Breast epithelium (tissue), 4 donors: Measurements from ENCODE around the gene STOX2. TPM values are rescaled to one million over a fixed set of nuclear protein-coding genes. Genes with fewer than 3 reads are reported as not detected.

Experiments used
- DNase-seq, 2 donors: peaks; one replicate each; pipeline ENCODE4 v3.0.0-alpha.2; 2019; ENCODE audit warnings: low spot score in 2 of 2
- H3K27ac ChIP-seq, 2 donors: fragments of 200-600 bp; sonication (generic) in 1 of 2; one replicate each; pipeline ENCODE4 v1.5.1; 2016 to 2019; ENCODE audit warnings: mild to moderate bottlenecking in 1 of 2
- H3K27me3 ChIP-seq, 2 donors: fragments of 200-600 bp; sonication (generic) in 1 of 2; one replicate each; pipeline versions ENCODE4 v1.5.1 to v1.6.0; 2017 to 2019; ENCODE audit warnings: control low read depth in 1 of 2, mild to moderate bottlenecking in 1 of 2
- H3K36me3 ChIP-seq: fragments of 200-600 bp; one replicate; pipeline ENCODE4 v1.5.1; 2019
- H3K4me1 ChIP-seq, 2 donors: fragments of 200-600 bp; sonication (generic); one replicate each; pipeline ENCODE4 v1.5.1; 2016 to 2019; ENCODE audit warnings: control low read depth in 1 of 2
- H3K4me3 ChIP-seq, 3 donors: fragments of 200-600 bp; sonication (generic); 1 replicate in 2 of 3; 2 replicates in 1 of 3; pipeline ENCODE4 v1.5.1; 2016 to 2019; ENCODE audit warnings: mild to moderate bottlenecking in 3 of 3, moderate library complexity in 2 of 3
- H3K9me3 ChIP-seq, 2 donors: fragments of 200-600 bp; sonication (generic) in 1 of 2; one replicate each; pipeline ENCODE4 v1.5.1; 2016 to 2019; ENCODE audit warnings: control low read depth in 1 of 2
- CTCF ChIP-seq, 3 donors: fragments of 450-650 bp; IDR thresholded peaks; one replicate each; pipeline ENCODE4 v1.5.1; 2016 to 2017; ENCODE audit warnings: antibody characterized with exemption in 3 of 3, mild to moderate bottlenecking in 3 of 3, moderate library complexity in 3 of 3
- POLR2A ChIP-seq: fragments of 450-650 bp; IDR thresholded peaks from one replicate; pipeline ENCODE4 v1.6.1; 2016; ENCODE audit warnings: antibody characterized with exemption, mild to moderate bottlenecking, moderate library complexity
- POLR2AphosphoS5 ChIP-seq, 3 donors: sonication (generic); formaldehyde crosslinking; IDR thresholded peaks; one replicate each; pipeline ENCODE4 v1.6.1; 2017; ENCODE audit warnings: antibody characterized with exemption in 3 of 3
- intact Hi-C: fragments of 100-400 bp; cut with DNase I; formaldehyde crosslinking; loops from one replicate; pipeline ENCODE4 v1.15.1; 2023; ENCODE audit warnings: low total_unique reads
- total RNA-seq, 3 donors: library from RNA; depleted of rRNA; stranded (reverse); fragments of >200 nt; gene quantifications; one replicate each; pipeline ENCODE4 v1.1.0, GENCODE V29; 2016

STOX2 gene
- total RNA-seq, 3 donors from 2014 or later: 7.9 to 11.2 (median 10.7) TPM

- Histone ChIP-seq H3K4me3 (no peak overlapping the region), H3K36me3 (no peaks in the 10 kb centered on the region), H3K4me1 (no peaks in the 10 kb centered on the region), H3K27ac (no peak overlapping the region), H3K27me3 (no peaks in the 10 kb centered on the region), H3K9me3 (no peaks in the 10 kb centered on the region)
- no peak for DNase-seq
- no peak for TF ChIP-seq CTCF (IDR thresholded peaks at IDR 0.05)
- TF ChIP-seq POLR2A: no peak
- no peak for TF ChIP-seq POLR2AphosphoS5 (IDR thresholded peaks at IDR 0.05)
- intact Hi-C loops: no loop called here
These were observed 61.3 kb downstream of the STOX2 start for GRCh38 chr4:183966371-183966770.

GRCh38 chr4:183967266-183967665 is 62.2 kb downstream of the STOX2 start:
- H3K4me1 ChIP-seq: no peaks in the 10 kb centered on the region
- no peak for TF ChIP-seq CTCF (IDR thresholded peaks at IDR 0.05)
- TF ChIP-seq POLR2AphosphoS5 (IDR thresholded peaks at IDR 0.05): no peak
- TF ChIP-seq POLR2A: no peak
- intact Hi-C loops: no loop called here

GRCh38 chr4:183968502-183968901 is 63.4 kb downstream of the STOX2 start:
- Histone ChIP-seq H3K27me3 (no peaks in the 10 kb centered on the region), H3K9me3 (no peaks in the 10 kb centered on the region), H3K4me3 (no peak overlapping the region), H3K27ac (no peak overlapping the region), H3K4me1 (no peaks in the 10 kb centered on the region), H3K36me3 (no peaks in the 10 kb centered on the region)
- intact Hi-C loops: no loop called here
- TF ChIP-seq CTCF (IDR thresholded peaks at IDR 0.05) (no peak), POLR2AphosphoS5 (IDR thresholded peaks at IDR 0.05) (no peak), POLR2A (no peak)
- no peak for DNase-seq

More at GRCh38 chr4:183967266-183967665, 62.2 kb downstream of the STOX2 start:
- no peaks in the 10 kb centered on the region for H3K36me3 ChIP-seq
- no peak overlapping the region for H3K27ac ChIP-seq
- no peak overlapping the region for H3K4me3 ChIP-seq
- no peaks in the 10 kb centered on the region for H3K9me3 ChIP-seq
- no peak for DNase-seq
- no peaks in the 10 kb centered on the region for H3K27me3 ChIP-seq

- peaks cover 0 to 4% of the 10 kb centered on the region in 2 donors for H3K9me3 ChIP-seq
- no peak for DNase-seq
- TF ChIP-seq POLR2AphosphoS5 (IDR thresholded peaks at IDR 0.05) (no peak), CTCF (IDR thresholded peaks at IDR 0.05) (no peak), POLR2A (no peak)
- intact Hi-C loops: no loop called here
- H3K36me3 ChIP-seq: no peaks in the 10 kb centered on the region
- H3K4me3 ChIP-seq: no peak overlapping the region
- no peaks in the 10 kb centered on the region for H3K4me1 ChIP-seq
- no peak overlapping the region for H3K27ac ChIP-seq
- H3K27me3 ChIP-seq: no peaks in the 10 kb centered on the region
These were observed 63.8 kb downstream of the STOX2 start for GRCh38 chr4:183968931-183969330.

- no peak for TF ChIP-seq POLR2AphosphoS5 (IDR thresholded peaks at IDR 0.05)
- no peak for TF ChIP-seq POLR2A
- no peak for TF ChIP-seq CTCF (IDR thresholded peaks at IDR 0.05)
- Histone ChIP-seq H3K4me3 (no peak overlapping the region), H3K4me1 (no peaks in the 10 kb centered on the region), H3K27ac (no peak overlapping the region), H3K36me3 (no peaks in the 10 kb centered on the region), H3K27me3 (no peaks in the 10 kb centered on the region), H3K9me3 (peaks cover 0 to 10% of the 10 kb centered on the region in 2 donors)
- no peak for DNase-seq
- intact Hi-C loops: no loop called here
These were observed 64.5 kb downstream of the STOX2 start for GRCh38 chr4:183969596-183969995.
